Uterus (tissue), 4 donors: ENCODE data around the gene LIMS2. TPM values are rescaled to one million over a fixed set of nuclear protein-coding genes. Genes with fewer than 3 reads are reported as not detected.

Experiments
- DNase-seq, 2 donors: peaks; one replicate each; pipeline ENCODE4 v3.0.0-alpha.2; 2019 to 2020
- H3K27ac ChIP-seq, 2 donors: fragments of 200-600 bp; sonication (generic); 1 replicate in 1 of 2; 2 replicates in 1 of 2; pipeline ENCODE4 v1.5.1; 2016 to 2018
- H3K27me3 ChIP-seq, 2 donors: fragments of 200-600 bp; sonication (generic); one replicate each; pipeline ENCODE4 v1.5.1; 2018 to 2019; ENCODE audit warnings: control low read depth in 1 of 2
- H3K36me3 ChIP-seq, 2 donors: fragments of 200-600 bp; sonication (generic); one replicate each; pipeline ENCODE4 v1.5.1; 2019; ENCODE audit warnings: control low read depth in 1 of 2
- H3K4me1 ChIP-seq, 2 donors: fragments of 200-600 bp; sonication (generic); one replicate each; pipeline ENCODE4 v1.5.1; 2018 to 2019; ENCODE audit warnings: control low read depth in 1 of 2
- H3K4me3 ChIP-seq, 2 donors: fragments of 200-600 bp; sonication (generic); 1 replicate in 1 of 2; 2 replicates in 1 of 2; pipeline ENCODE4 v1.5.1; 2018 to 2019; ENCODE audit warnings: mild to moderate bottlenecking in 1 of 2
- H3K9me3 ChIP-seq, 2 donors: fragments of 200-600 bp; sonication (generic); one replicate each; pipeline ENCODE4 v1.5.1; 2019; ENCODE audit warnings: control low read depth in 1 of 2
- POLR2A ChIP-seq, 2 donors: fragments of 450-650 bp; IDR thresholded peaks; one replicate each; pipeline ENCODE4 v1.6.1; 2016; ENCODE audit warnings: antibody characterized with exemption in 2 of 2, mild to moderate bottlenecking in 1 of 2, moderate library complexity in 1 of 2
- intact Hi-C: fragments of 100-400 bp; cut with DNase I; formaldehyde crosslinking; loops from one replicate; pipeline ENCODE4 v1.15.1; 2023; ENCODE audit warnings: low total_unique reads
- total RNA-seq, 4 donors: library from RNA; depleted of rRNA in 3 of 4; stranded (reverse); fragments of >200 nt in 3 of 4; gene quantifications; one replicate each; pipeline versions ENCODE4 v1.1.0 to v1.2.4, GENCODE V29; 2014 to 2023
- TF ChIP-seq, protein P1 (sequence below), 4 experiments: fragments of 200-600 bp in 2 of 4; fragments of 450-650 bp in 2 of 4; sonication (generic) in 2 of 4; IDR thresholded peaks; one replicate each; pipeline ENCODE4 v1.5.1; 2016 to 2019; ENCODE audit warnings: antibody characterized with exemption in 4 of 4, mild to moderate bottlenecking in 2 of 4, moderate library complexity in 1 of 4
- donor health status: DM: yes; HTN: yes; CAD: no.

Gene LIMS2
- total RNA-seq, 4 donors from 2014 or later: 15.8 to 298 (median 66.2) TPM

DNA sequence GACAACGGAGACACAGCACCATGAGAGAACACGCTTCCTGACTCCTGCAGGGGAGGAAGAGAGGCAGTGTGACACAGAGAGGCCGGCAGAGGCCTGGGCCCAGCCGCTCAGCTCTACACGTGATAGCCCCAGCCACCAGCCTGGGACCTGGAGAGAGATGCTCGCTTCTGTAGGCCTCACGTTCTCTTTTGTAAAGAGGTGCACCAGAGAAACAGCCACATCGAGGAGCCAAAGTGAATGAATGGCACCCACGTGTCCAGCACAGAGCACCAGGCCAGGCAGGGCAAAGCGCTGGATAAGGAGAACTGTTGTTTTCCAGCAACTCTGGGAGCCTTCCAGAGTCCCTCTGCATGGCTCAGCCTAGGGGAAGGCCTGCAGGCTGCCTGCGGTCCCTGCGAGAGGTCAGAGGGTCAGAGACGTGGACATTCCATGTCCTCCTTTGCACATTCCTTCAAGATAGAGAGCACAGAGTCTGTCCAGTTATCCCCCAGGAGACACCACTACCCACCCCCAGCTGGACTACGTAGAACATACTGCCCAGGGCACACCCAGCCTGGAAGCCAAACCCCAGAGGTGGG is 14.2 kb downstream of the LIMS2 start:
- no peak overlapping the region for H3K4me3 ChIP-seq
- H3K9me3 ChIP-seq: no peaks in the 10 kb centered on the region
- intact Hi-C loops: no loop called here
- H3K36me3 ChIP-seq: no peaks in the 10 kb centered on the region
- H3K27me3 ChIP-seq: no peaks in the 10 kb centered on the region
- TF ChIP-seq POLR2A (IDR thresholded peaks at IDR 0.05): no peak
- TF ChIP-seq, protein P1, sequence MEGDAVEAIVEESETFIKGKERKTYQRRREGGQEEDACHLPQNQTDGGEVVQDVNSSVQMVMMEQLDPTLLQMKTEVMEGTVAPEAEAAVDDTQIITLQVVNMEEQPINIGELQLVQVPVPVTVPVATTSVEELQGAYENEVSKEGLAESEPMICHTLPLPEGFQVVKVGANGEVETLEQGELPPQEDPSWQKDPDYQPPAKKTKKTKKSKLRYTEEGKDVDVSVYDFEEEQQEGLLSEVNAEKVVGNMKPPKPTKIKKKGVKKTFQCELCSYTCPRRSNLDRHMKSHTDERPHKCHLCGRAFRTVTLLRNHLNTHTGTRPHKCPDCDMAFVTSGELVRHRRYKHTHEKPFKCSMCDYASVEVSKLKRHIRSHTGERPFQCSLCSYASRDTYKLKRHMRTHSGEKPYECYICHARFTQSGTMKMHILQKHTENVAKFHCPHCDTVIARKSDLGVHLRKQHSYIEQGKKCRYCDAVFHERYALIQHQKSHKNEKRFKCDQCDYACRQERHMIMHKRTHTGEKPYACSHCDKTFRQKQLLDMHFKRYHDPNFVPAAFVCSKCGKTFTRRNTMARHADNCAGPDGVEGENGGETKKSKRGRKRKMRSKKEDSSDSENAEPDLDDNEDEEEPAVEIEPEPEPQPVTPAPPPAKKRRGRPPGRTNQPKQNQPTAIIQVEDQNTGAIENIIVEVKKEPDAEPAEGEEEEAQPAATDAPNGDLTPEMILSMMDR (IDR thresholded peaks at IDR 0.05): no peak
- H3K27ac ChIP-seq: peak overlapping the region; percentile 55 to 73
- DNase-seq: no peak
- H3K4me1 ChIP-seq: peaks cover 0 to 40% of the 10 kb centered on the region in 2 donors

GRCh38 chr2:127660291-127660578 is 15.1 kb downstream of the LIMS2 start:
- DNase-seq: no peak
- TF ChIP-seq POLR2A (IDR thresholded peaks at IDR 0.05): no peak
- TF ChIP-seq, protein P1 (IDR thresholded peaks at IDR 0.05): no peak
- no peaks in the 10 kb centered on the region for H3K36me3 ChIP-seq
- H3K27ac ChIP-seq: peak overlapping the region; percentile 55 to 73
- H3K4me1 ChIP-seq: peaks cover 0 to 44% of the 10 kb centered on the region in 2 donors
- H3K27me3 ChIP-seq: no peaks in the 10 kb centered on the region
- no peaks in the 10 kb centered on the region for H3K9me3 ChIP-seq
- intact Hi-C loops: no loop called here
- no peak overlapping the region for H3K4me3 ChIP-seq

- Histone ChIP-seq H3K9me3 (no peaks in the 10 kb centered on the region), H3K27me3 (no peaks in the 10 kb centered on the region), H3K27ac (peak overlapping the region; percentile 55 to 73), H3K4me1 (peaks cover 0 to 44% of the 10 kb centered on the region in 2 donors), H3K4me3 (no peak overlapping the region), H3K36me3 (no peaks in the 10 kb centered on the region)
- peak in 1 of 2 donors; percentile 72 for DNase-seq
- no peak for TF ChIP-seq POLR2A (IDR thresholded peaks at IDR 0.05)
- TF ChIP-seq, protein P1 (IDR thresholded peaks at IDR 0.05): no peak
- intact Hi-C loops: no loop called here
Observed at GRCh38 chr2:127659408-127660290, 15.7 kb downstream of the LIMS2 start.

DNA sequence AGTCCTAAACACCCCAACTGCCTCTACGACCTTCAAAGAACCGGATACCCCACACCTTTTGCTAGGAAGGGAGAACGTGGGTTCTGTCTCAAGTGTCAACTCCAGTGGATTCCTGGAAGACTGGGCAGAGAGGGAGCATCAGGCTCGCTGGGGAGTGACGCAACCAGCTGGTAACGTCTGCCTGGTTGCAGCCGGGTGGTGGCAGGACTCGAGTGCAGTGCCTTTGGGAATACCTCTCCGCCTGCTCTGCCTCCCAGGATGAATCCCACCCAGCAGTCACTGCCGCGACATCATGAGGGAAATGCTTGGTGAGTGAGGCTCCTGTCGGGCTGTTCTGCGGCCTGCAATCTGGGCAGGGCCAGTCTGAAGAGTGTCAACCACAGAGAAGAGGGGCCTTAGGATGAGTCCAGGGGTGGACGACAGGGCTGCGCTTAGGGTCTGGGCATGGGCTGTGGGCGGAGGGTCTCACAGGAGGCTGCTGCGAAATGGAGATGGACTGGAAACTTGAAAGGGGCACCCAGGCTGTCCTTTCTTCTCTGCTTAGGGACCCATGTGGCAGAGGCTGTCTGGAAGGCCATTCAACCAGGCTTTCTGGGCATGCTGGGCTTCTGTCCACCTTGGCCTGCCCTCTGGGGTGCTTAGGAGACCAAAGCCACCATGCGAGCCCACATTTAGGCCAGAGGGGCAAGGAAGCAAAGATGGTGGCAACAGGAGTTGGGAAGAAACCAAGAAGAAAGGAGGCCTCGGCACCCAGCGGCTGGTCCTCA is 16.5 kb downstream of the LIMS2 start:
- no peak overlapping the region for H3K4me3 ChIP-seq
- no peak for DNase-seq

More for the DNA sequence above, 16.5 kb downstream of the LIMS2 start:
- intact Hi-C loops: no loop called here
- Histone ChIP-seq H3K27me3 (no peaks in the 10 kb centered on the region), H3K27ac (peak overlapping the region; percentile 55 to 73), H3K4me1 (peaks cover 0 to 41% of the 10 kb centered on the region in 2 donors), H3K9me3 (no peaks in the 10 kb centered on the region), H3K36me3 (no peaks in the 10 kb centered on the region)
- TF ChIP-seq, protein P1 (IDR thresholded peaks at IDR 0.05): no peak
- TF ChIP-seq POLR2A (IDR thresholded peaks at IDR 0.05): no peak
